Esophagus mucosa (tissue), 1 donor: ENCODE measurements around the gene MEF2D. TPM values are rescaled to one million over a fixed set of nuclear protein-coding genes. Genes with fewer than 3 reads are reported as not detected.

Experiments used
- ATAC-seq: fragments of 200-7000 bp; cut with Tn5 transposase; one replicate; pipeline ENCODE4 v1.9.1; 2020
- total RNA-seq: library from RNA; stranded (reverse); gene quantifications from one replicate; pipeline ENCODE4 v1.2.4, GENCODE V29; 2023
- donor health status: DM: yes; HTN: yes; CAD: no.

The MEF2D gene
- total RNA-seq, 1 donor from 2014 or later: 15.0 TPM

DNA sequence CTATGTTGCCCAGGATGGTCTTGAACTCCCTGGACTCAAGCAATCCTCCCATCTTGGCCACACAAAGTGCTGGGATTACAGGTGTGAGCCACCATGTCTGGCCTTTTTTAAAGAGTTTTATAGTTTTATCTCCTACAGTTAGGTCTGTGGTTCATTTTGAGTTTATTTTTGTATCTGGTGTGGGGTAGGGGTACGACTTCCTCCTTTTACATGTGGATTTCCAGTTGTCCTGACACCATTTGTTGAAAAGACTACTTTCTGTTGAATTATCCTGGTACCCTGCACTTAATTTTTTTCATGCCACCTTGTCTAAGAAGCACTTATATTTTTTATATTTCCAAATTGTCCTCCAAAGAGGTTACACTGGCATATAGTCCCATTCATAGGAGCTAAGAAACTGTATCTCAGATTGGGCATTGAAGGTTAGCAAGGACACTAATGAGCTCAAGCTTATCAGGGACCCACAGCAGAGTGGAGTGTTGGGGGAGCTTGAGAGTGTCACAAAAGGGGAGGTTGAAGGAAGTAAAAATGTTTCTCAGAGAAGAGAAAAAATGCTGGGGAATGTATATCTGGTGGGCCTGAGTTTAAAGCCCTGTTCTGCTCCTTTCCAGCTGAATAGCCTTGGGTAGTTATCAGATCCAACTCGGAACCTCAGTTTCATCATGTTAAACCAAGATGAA is 23.4 kb upstream of the MEF2D start:
- ATAC-seq: no peak

DNA sequence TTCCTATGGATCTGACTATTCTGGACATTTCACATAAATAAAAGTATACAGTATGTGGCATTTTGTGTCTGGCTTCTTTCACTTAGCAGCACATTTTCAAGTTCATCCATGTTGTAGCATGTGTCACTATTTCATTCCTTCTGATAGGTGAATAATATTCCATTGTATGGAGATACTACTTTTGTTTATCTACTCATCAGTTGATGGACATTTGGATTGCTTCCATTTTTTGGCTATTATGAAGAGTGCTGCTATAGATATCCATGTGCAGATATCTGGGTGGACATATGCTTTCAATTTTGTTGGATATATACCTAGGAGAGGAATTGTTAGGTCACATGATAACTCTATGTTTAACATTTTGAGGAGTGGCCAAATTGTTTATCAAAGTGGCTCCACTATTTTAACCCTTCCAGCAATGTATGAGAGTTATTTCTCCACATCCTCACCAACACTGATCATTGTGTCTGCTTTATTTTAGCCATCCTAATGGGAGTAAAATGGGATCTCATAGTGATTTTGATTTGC is 21.9 kb upstream of the MEF2D start:
- ATAC-seq: no peak

DNA sequence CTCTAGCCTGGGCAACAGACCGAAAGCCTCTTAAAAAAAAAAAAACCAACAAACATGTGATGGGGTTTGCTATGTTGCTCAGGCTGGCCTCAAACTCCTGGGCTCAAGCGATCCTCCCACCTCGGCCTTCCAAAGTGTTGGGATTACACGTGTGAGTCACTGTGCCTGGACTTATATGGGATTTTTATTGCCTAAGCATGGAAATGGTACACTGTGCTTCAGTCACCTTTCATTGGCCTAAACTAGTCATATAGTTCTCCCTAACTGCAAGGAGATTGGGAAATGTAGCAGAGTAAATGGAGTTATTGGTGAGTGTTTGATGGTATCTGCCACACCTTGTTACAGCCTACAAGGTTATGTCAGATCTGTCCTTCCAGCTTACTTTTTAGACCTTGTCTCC is 17.2 kb upstream of the MEF2D start:
- peak; percentile 32 for ATAC-seq

DNA sequence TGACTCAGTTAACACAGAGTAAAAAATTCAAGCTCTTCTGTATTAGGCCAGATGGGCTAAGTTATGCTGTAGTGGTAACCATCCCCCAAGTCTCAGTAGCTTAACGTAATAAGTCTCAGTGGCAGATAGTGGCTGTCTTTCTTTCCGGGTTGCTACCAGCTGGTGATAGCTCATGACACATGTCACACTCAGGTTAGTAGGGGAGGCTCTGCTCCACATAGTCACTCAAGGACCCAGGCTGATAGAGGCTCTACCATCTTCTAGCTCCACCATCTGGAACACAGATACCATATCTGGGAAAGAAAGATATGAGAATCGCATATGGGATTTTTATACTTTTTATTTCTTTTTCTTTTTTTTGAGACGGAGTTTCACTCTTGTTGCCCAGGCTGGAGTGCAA is 16.2 kb upstream of the MEF2D start:
- ATAC-seq: no peak

DNA sequence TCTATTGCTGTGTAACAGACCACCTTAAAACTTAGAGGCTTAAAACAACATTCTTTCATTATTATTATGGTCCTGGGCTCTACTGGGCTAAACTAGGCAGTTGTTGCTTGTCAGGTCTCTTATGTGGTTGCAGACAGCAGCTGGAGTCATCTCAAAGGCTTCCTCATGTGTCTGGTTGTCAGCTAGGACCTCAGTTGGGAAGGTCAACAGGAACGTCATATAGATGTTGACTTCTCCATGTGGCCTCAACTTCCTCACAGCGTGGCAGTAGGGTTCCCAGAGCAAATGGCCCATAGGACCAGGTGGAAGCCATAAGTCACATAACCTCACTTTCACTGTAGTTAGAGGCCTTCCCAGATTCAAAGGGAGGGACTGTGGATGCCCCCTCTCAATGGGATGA is 15.4 kb upstream of the MEF2D start:
- no peak for ATAC-seq

DNA sequence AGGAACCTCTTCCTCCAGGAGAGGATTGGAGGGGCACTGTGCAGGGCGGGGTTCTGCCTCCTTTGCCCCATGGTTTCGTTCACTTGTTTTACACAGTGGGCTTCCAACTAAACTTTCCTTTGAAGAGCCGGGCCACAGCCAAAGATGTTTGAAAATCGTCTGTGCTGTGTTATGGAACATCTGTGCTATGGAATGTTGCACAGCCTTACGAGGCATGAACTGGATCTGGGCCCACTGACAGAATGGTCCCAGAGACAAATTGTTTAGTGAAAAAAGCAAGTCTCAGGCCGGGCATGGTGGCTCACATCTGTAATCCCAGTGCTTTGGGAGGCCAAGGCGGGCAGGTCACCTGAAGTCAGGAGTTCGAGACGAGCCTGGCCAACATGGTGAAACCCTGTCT is 12.6 kb upstream of the MEF2D start:
- no peak for ATAC-seq

DNA sequence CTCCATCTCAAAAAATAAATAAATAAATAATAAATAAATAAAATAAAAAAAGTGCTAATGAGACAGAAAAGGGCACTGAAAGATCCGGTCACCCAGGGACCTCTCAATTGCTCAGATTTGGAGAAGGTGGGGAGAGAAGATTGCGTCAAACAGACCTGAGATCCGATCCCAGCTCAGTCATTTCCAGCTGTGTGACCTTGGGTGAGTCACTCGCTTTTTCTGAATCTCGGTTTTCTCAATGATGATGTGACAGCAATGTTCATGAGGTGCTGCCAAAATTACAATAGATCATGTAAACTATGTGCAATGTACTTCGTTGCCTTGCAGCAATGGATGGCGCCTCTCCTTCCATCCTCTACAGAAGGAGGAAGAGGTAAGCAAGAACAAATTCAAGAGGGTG is 11.1 kb upstream of the MEF2D start:
- ATAC-seq: no peak

DNA sequence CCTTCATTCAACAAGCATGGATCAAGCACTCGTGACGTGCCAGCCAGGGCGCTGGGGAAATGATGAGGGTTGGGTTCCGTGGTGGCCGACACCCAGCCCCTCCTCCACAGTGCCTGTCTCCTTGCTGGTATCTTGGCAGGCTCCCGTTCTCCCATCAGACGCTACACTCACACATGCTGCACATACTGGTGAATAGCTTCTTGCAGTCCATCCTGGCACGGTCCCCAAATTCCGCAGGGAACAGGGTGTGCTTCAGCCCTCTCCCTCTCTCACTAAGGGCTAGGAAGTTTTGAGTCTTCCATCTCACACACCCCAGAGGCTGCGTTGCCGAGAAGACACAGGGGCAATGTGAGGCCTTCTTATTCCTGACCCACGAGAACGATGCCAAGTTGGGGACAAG is 10.1 kb upstream of the MEF2D start:
- ATAC-seq: peak; percentile 47

DNA sequence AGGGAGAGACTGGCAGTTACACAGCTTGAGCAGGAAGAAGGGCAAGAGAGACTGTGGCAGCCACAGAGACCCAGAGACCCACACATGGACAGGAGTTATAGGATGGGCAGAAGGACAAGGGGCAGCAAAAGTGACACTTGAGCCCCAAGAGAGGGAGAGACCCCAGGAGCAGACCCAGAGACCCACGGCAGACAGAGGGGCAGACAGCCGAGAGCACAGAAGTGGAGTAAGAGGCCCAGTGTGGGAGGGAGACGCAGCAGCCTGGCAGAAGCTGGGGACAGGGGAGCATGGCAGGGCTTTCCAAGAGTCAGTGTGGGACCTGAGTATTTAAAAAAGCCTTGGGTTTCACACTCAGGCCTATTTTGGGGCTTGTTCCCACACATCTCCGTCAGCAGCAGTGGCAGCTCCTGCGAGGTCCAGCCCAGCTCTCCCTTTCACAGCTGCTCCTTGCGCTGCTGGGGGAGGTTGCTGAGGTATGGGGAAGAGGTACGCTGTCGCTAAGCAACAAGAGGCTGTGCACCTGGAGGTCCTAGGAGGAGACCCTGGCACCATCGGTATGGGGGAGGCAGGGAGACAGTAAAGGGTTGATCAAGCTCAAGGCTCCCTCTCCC is 9.0 kb upstream of the MEF2D start:
- ATAC-seq: no peak

DNA sequence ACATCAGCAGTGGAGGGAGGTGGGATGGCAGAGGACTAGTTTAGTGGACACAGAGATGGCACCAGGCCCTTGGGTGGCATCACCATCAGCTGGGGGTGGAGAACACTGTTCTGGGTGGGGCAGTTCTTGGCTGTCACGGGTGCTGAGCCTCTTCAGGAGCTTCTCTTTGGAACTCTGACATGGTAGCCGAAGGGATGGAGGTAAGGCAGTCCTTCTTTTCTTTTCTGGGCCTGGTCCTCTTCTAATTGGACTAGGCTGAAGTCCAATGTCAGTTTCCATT is 8.3 kb upstream of the MEF2D start:
- no peak for ATAC-seq

DNA sequence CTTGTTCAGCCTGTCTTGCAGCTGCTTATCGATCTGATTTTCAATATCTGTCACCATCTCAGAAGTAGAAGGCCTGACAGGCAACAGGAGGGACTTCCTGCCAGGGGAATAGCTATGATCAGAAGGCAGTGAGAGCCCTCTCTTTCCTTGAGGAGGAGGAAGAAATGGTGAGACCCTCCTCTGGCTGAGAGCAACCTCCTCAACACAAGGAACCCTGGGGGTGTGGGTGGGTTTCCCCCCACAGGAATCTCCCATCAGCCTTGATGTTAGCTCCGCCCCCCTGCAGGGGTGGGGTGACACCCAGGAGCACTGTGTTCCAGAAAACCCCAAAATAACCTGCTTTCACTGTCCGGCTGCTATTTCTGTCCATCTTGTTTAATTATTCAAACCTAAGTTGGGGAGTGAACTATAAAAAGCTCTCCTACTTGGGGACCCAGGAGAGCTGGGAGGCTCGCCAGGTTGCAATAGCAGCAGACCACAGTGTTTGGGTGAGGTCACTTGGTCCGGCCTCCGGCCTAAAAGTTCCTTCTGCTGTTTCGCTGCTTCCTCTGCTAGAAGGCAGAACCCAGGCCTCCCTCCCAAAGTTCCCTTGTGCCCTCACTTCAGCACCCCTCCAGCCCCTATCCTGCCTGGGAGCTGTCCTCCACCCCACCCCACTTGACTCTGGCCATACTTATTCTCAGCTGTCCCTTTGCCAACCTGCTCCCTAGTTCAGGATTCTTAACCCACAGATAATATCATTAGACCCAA is 7.8 kb upstream of the MEF2D start:
- no peak for ATAC-seq

DNA sequence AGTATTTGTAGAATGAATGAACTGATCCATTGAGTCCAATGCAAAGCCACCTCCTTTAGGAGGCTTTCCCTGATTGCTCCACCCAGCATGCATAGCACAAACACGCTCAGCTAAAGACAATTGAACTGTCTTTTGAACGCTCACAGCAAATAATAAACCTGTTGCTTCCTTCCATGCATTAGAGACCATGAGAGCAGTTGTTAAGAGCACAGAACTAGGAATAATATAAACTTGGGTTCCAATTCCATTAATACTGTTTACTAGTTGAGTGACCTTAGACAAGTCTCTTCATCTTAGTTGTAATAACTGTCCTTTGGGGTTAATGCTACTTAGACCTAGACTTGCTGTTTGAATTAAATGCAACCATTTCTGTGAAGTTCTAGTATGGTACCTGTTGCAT is 5.9 kb upstream of the MEF2D start:
- ATAC-seq: no peak

DNA sequence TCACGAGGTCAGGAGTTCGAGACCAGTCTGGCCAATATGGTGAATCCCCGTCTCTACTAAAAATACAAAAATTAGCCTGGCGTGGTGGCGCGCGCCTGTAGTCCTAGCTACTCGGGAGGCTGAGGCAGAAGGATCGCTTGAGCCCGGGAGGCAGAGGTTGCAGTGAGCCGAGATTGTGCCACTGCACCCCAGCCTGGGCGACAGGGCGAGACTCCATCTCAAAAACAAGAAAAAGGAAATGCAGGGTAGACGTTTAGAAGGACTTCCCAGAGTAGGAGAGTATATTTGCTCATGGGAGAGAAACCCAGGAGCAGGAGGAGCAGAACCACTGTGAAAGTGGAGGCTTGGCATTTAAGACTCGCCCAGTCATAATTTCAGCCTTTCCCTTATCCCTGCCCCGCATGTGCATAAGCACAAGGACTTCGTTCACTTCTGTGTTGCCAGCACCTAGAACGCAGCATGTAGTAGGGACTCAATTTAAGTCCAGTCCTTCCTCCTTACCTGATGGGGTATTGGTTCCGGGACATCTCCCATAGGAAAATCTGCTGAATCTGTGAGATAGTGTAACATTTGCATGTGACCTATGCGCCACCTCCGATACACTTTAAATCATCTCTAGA is 5.2 kb upstream of the MEF2D start:
- ATAC-seq: no peak

DNA sequence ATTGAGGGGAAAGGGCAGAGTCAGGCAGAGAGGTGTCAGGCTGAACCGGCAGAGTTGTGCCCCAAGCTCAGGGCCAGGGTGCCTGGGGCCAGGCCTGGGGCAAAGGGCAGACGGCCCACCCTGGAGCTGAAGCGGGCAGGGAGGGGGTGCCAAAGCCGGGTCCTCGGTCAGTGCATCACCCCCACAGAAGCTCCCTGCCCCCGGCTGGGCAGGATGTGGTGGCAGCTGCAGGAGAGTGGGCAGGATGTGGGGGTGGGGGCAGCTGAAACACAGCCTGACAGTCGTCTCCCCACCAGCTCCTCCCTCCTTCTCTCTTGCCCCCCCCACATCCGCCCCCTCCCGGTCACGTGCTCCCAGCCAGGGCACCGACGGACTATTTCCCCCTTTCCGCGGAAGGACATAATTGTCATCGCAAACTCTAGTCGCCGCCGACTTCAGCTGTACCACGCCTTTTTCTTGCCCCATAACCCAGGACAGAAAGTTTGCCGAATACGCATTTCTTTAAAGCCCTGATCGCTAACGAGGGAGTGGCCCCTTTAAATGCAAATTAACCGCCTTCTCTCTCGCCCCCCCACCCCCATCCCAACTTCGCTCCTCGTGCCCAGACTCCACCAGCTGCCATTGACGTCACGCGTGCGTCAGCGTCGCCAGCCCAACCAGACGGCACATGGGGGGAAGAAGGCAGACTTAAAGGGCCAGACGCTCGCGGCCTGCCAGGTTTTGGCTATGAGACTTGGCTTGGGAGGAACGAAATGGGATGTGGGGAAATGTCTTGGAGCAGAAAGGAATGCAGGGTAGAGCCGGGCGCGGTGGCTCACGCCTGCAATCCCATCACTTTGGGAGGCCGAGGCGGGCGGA is 4.5 kb upstream of the MEF2D start:
- ATAC-seq: peak; percentile 68

DNA sequence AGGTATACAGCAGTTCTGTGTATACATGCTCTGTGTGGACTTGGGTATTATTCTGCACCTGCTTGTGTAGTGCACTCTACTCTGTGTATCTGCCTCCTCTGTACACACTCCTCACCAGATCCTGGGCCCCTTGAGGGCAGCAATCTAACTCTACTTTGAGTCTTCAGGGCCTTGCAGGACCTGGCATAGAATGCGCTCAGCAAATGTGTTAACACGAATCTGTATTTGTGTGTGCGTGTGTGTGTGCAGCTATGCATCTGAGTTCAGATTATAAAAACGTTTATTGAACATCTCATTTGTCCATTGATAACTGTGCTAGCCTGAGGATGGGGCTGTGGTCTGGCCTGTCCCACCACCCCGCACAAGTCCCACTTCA is 3.9 kb upstream of the MEF2D start:
- ATAC-seq: no peak

DNA sequence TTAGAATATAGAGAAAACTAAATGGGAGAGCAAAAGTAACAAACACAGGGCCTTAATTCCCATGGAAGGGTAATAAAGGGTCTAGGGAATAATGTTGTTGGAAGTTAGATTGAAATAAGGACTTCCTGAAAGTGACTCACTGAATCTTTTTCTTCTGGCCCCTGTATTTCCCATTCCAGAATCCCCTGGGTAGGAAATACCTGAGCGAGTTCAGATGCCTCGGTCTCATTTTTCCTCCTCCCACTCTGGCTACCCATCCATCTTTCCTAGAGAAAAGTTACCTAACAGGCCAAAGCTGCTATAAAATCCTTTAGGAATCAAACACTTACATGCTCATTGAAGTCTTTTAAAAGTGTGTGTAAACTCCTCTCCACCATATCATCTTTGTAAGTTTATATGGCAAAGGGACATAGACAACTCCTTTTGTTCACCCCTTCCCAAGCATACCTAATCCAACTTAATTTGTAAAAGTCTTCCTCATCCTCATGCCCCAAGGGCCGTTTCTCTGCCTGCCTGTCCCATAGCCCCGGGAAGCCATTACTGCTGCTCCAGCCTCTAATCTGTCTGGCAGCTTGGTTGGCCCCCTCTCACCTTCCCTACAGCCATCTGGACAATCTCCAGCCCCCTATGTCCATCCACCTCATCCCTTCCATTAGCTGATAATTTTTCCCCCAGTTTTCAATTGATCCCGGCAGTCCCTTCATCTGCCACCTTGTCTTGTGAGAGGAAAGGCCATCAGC is 3.3 kb upstream of the MEF2D start:
- no peak for ATAC-seq

DNA sequence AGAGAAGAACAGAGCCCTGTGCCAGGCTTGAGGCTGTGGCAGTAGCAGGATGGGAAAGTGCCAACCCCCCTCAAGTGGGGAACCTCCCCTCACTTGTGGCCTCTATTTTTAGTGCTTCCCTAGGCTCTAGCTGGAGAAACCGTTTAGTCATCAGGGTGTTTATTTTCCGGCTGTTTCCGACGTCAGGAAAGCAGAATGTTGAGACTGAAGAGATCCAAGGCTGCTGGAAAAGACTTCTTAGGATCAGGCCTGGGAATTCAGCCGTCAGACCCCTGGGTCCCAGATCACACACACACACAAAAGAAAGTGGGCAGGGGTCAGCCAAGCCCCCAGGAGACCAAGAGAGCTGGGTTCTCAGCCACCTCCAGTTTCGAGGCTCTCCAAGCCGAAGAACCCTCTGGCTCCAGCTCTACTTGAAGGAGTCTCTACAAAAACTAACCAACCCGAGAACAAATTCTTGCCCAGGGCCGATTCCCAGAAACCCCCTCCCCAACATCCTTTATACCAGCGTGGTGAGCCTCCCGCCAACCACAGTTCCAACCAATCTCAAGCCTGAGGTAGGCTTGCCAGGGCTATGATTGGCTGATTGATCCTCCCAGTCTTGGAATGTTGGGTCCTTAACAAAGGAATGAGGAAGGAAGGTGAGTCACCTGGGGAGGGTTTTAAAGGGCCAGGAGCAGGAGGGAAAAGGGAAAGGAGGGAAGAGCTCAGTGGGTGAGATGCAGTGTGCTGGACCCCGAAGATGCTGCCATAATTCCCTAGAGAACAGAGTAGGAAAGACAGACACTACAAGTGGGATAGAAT is 2.5 kb upstream of the MEF2D start:
- ATAC-seq: peak; percentile 12

DNA sequence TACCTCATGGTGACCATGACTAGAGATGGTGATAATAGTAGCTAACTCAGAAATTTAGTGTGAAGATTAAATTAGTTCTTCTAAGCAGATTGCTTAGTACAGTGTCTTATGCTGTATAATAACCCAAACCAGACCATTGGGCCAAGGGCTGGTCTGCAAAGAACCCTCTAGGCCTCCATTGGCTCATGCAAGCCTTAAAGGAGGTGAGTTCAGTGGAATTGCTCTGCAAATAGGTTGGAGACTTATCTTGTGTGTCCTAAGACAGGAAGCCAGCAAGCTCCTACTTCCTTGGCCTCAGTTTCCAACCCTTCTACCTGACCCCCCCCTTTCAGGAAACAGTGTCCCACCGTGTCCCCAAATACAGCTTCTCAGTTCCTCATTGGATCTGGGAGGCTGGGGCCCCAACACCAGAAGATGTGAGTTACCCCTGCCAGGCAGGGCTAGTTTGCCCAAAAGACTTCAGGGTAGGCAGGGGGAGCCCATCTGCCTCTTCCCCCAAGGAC is 1.9 kb upstream of the MEF2D start:
- ATAC-seq: no peak

DNA sequence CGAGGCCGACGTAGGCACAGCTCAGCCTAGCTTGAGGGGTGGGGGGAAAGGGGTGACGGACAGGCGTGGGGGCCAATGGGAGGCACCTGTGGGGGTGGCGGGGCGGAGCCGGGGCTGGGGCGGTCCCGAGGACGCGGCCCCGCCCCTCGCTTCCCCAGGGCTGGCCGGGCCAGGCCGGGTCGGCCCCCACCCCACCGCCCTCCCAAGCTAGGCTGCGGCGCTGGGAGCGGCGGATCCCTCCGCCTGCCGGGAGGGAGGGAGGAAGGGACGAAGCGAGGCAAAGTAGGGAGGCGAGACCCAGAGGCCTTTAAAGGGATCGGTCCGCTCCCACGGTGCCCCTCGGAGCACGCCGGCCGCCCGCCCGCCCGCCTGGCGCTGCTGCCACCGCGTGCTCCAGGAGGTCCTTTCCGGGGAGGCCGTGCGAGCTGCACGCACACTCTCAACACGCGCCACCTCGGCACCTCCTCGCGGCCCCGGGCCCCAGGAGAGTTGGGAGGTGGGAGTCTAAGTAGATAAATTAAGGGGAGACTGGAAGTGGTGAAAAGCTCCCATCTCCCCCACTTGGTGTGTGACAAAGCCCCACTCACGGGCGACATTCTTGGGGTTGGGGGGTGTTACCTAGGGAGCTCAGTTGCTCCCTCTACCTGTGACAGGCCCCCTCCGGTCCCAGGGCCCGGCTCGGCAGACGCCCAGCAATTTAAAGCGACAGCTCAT is 375 bp upstream of the MEF2D start:
- peak; percentile 93 for ATAC-seq
